HG02623 (cell line): Measurements from ENCODE around the gene MRNIP.

Experiments used
- ATAC-seq: cut with Tn5 transposase; IDR thresholded peaks from one replicate; pipeline ENCODE4 v1.9.1; 2021; ENCODE audit warnings: moderate library complexity; ENCODE audit not compliant: unreplicated experiment

Gene MRNIP

GRCh38 chr5:179805529-179806249 lies 52.9 kb downstream of the MRNIP start:
- peak; percentile 9 for ATAC-seq

DNA sequence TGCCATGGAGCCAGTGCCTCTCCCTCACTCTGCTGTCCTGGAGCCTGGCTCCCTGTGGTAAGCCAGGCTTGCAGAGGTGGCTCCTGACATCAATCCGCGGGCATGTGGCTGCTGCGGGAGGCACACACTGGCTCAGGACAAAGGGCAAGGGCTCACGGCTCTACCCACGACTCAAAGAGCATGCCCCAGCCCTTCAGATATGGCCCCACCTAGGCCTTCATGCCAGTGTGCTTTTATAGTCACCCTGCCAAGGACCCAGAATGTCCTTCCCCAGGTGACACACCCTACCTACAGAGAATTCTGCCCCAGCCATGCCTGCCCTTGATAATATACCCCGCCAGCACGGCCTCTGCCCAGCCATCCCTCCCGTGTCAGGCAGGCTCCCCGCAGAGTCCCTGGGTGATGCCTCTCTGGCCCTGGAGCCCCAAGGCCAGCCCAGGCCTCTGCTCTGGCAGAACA lies 53.5 kb downstream of the MRNIP start:
- ATAC-seq = no peak

GRCh38 chr5:179804555-179804947 lies 54.1 kb downstream of the MRNIP start:
- ATAC-seq = no peak

GRCh38 chr5:179803651-179804554 lies 54.7 kb downstream of the MRNIP start:
- ATAC-seq = no peak

- ATAC-seq = no peak
Measured at GRCh38 chr5:179802950-179803562, 55.6 kb downstream of the MRNIP start.

- ATAC-seq = no peak
Measured at GRCh38 chr5:179802207-179802883, 56.3 kb downstream of the MRNIP start.

GRCh38 chr5:179801304-179802206 lies 57.1 kb downstream of the MRNIP start:
- no peak for ATAC-seq

GRCh38 chr5:179800696-179801201 lies 57.9 kb downstream of the MRNIP start:
- no peak for ATAC-seq

GRCh38 chr5:179800071-179800695 lies 58.4 kb downstream of the MRNIP start:
- no peak for ATAC-seq

- no peak for ATAC-seq
Measured at GRCh38 chr5:179799644-179799973, 59.0 kb downstream of the MRNIP start.

GRCh38 chr5:179798771-179799643 lies 59.6 kb downstream of the MRNIP start:
- no peak for ATAC-seq

DNA sequence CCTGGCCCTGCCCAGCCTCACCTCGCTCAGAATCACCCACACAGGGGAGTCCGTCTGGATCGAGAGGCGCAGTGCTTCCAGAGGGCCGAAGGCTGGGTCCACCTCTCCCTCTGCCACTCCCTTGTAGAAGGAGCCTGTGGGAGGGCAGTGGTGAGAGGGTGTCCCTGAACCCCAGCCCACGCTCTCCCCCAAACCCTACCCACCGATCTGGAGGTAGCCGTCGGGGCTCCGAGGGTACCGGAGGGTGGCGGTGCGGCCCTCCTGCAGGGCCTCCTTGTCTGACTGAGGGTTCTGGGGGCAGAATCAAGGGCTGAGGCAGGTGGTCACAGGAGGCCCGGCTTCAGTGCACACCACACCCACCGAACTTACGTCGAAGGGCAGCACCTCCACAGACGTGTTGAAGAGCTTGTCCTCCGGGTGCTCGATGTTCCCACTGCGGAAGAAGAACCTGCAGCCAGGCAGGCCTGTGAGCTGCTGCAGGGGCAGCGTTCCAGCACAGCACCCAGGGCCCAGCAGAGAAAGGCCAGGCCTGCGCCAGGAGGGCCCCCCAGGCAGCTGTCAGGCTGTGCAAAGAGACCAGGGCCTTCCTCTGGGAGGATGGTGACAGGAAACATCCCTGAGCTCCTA lies 60.4 kb downstream of the MRNIP start:
- no peak for ATAC-seq

- no peak for ATAC-seq
Measured at GRCh38 chr5:179797741-179798140, 60.9 kb downstream of the MRNIP start.

DNA sequence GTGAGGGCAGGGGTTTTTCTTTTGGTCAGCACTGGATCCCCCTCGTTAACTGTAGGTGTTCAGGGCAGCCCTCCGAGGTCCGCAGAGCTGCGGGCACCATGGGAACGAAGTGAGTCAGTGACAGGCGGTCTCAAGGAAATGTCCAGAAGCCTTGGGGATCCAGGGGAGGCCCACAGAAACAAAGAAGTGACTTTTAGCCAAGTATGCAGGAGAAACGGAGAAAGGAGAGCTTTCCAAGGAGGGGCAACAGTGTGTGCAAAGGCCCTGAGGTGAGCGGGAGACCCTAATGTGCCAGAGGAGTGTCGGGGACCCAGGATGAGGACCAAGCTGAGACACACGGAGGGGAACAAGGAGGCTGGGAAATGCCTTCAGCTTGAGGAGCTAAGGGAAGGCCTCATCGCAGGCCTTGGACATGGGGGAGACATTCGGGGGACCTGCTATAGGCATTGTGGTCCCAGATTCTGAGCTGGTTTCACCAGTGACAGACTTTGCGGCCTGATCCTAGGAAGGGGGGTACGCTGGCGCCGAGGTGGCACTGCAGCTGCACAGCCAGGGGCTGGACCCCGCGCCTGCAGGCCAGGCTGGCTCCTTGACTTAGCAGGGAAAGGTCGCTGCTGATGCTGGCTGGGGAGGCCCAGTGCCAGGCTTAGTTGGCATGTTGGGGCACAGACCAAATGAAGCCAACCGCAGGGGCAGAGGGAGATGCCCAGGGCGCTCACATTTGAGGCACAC lies 61.6 kb downstream of the MRNIP start:
- ATAC-seq = no peak

DNA sequence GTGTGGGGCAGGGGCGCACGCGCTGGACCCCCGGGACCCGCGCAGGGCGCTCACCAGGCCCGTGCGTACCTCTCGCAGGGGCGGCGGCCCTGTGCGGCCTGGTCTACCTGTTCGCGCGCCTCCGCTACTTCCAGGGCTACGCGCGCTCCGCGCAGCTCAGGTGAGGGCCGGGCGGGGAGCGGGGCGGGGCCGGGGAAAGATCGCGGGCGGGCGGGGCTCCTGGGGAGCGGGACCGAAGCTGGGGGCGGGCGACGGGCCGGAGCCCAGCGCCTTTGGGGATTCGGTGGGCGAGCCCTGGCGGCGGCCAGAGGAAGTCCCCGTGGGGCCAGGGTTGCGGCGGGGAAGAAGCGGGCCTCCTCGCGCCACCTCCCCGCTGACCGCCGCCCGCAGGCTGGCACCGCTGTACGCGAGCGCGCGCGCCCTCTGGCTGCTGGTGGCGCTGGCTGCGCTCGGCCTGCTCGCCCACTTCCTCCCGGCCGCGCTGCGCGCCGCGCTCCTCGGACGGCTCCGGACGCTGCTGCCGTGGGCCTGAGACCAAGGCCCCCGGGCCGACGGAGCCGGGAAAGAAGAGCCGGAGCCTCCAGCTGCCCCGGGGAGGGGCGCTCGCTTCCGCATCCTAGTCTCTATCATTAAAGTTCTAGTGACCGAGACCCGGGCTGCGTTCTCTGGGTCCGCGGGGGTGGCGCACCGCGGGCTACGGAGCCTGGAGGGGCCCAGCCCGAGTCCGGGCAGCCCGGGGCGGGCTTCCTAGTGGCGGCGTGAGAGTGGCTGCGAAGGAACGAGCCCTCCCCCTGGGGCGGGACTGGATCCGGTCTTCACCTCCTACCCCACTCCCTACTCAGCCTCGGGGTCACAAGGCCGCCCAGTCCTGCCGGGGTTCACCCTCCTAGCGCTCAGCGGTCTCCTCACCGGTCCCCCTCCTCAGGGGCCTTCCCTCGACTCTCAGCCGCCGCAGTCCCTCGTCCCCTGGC lies 62.5 kb downstream of the MRNIP start:
- ATAC-seq = peak; percentile 62
